Measurements from ENCODE around the gene DDIT3.
"Not testable (repeated sequence)": the region's sequence is repeated elsewhere in the genome, so short reads cannot be mapped to it uniquely, and the experiment has no call there.

The DDIT3 gene

GRCh38 chr12:57524814-57525614, 4.7 kb upstream of the DDIT3 start:
- no peak for DNase-seq

DNA sequence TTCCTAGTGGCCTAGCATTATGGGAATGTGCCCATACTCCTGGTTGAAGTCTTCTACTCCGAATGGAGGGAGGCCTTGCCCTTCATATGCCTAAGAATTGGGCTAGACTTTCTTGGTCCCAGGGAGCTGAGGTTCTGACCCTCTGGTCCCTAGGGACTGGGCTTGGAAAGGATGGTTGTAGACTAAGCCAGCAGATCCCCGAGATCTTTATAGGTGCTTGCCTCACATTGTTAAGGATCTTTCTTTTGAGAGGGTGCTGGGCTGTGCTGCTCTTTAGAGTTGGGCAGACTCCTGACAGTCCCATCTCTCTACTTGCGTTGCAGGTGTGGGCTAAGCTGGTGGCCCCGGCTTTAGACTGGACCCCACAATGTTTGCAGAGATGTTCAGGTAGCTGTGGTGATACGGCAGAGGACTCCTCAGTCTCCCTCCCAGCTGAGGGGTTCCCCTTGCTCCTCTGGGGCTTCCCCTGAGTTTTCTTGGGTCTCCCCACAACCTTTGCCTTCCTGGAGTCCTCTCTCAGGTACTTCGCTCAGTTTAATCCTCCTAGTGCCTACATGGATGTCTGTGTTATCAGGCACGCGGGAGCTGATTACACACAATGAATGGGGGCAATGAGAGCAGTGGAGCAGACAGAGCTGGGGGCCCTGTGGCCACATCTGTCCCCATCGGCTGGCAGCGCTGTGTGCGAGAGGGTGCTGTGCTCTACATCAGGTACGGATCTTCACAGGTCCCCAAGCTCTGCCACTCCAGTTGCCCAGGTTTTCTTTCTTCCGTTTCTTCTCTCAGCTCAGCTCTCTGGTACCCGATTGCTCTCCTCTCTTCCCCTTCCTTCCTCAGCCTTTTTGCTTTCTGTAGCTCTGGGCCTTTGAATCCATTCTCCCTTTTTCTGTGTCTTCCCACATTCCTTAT, 3.6 kb upstream of the DDIT3 start:
- DNase-seq: no peak

- peak; percentile 53 for DNase-seq
Observed at GRCh38 chr12:57522887-57523705, 2.8 kb upstream of the DDIT3 start.

- peak; percentile 86 for DNase-seq
Observed at GRCh38 chr12:57522011-57522886, 1.9 kb upstream of the DDIT3 start, which contains the start of gene MBD6. Gene MBD6 (plus strand): TSS chr12:57522824. CDS start chr12:57524304, 1,480 bp downstream.

DNA sequence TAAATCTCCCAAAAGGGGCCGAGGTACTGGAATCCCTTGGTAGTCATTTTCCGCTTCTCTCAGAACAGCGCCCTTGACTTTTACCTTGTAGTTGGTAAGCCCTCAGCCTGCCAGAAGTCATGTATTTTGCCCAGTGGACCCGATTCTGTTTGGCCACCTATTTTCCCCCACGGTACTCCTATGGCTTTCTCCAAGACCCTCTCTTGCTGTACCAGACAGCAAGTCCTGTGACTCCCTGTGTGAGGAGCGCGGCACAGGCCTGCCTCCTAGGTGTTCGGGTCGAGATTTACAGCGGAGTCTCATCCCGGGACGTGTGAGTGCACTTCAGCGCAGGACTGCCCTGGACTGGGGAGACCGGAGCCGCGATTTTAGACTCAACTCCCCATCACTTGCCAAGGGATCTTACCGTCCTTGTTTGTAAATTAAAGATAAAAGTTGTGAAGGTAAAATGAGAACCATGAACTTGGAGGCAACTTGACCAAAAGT, 1.3 kb upstream of the DDIT3 start:
- DNase-seq: no peak

DNA sequence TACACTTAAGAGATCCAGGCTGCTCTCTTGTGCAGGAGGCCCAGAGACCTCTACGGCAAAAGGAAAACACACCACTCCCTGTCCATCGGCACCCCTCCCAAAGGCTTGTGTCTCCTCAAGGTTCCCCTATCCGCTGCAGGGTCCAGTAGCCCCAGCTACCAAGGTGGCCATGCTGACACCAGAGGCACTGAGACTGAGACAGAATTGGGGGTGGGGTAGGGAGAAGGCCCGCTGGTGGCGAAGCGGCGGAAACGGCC, 590 bp downstream of the DDIT3 start:
- peak; percentile 13 for DNase-seq

GRCh38 chr12:57518920-57519795, 1.2 kb downstream of the DDIT3 start:
- no peak for DNase-seq

- no peak for DNase-seq
Observed at GRCh38 chr12:57518176-57518919, 2.0 kb downstream of the DDIT3 start.

- not testable (repeated sequence) for DNase-seq
Observed at GRCh38 chr12:57517718-57518117, 2.6 kb downstream of the DDIT3 start.

DNA sequence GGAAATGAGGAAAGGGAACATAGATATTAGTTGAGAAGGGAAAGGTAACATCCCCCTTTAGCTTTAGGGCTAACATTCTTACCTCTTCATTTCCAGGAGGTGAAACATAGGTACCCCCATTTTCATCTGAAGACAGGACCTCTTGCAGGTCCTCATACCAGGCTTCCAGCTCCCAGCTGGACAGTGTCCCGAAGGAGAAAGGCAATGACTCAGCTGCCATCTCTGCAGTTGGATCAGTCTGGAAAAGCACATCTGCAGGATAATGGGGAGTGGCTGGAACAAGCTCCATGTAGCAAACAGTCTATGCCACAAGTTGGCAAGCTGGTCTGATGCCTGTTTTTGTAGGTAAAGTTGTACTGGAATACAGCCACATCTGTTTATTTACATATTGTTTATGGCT, 3.1 kb downstream of the DDIT3 start:
- DNase-seq: no peak

- DNase-seq: no peak
Observed at GRCh38 chr12:57516617-57517153, 3.6 kb downstream of the DDIT3 start.

DNA sequence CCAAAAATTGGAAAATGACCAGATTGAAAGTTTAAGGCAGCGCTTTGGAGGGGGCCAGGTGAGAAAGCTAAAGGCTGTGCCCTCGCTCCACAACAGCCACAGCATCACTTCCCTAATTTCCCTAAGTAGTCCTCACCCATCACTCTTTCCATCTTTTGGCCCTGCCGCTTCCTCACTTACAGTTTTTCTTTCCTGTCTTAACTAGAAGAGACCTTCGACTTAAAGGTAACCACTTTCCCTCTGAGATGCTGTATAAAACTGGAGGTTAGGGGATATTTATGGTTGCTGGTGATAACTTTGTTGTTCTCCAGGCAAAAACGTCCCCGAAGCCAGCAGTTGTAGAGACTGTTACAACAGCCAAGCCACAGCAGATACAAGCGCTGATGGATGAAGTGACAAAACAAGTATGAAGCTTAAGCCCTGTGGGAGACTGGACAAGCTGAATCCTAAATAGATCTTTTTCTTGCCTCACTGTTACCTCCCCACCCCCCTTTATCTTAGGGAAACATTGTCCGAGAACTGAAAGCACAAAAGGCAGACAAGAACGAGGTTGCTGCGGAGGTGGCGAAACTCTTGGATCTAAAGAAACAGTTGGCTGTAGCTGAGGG, 4.3 kb downstream of the DDIT3 start:
- no peak for DNase-seq

DNA sequence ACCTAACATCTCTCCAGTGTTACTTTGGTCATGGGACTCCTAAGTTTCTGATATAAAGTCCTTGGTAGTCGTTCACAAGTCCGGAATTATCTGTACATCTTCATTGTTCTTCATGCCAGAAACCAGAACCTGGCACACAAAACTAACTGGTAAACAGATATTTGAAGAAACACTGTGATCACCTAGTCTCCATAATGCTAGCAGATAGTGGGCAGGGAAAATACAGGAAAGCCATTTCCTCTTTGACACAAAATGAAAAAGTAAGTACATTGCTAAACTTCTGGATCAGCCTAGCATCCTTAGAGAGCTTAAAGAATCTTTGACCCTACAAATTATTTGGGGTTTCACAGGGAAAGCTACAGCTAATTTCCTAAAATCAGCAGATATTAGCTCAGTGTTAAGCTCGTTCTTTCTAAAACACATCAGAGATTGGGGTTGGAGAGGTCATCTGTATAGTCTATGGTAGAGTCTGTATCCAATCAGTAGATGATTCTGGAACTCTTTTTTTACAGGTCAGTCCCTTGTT, 4.8 kb downstream of the DDIT3 start:
- no peak for DNase-seq

- DNase-seq: no peak
Observed at GRCh38 chr12:57514720-57515407, 5.5 kb downstream of the DDIT3 start.

- not testable (repeated sequence) for DNase-seq
Observed at GRCh38 chr12:57514246-57514645, 6.1 kb downstream of the DDIT3 start.

DNA sequence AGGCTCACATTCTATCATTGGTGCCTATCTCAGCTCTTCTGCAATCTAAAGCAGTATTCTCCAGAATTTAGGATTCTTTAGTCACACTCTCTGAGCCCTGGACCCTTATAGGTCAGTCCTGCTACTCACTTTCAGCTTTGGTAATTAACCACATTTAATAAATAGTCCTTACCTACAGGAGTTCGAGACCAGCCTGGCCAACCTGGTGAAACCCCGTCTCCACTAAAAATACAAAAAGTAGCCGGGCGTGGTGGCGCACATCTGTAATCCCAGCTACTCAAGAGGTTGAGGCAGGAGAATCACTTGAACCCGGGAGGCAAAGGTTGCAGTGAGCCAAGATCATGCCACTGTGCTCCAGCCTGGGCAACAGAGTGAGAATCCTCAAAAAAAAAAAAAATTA, 6.6 kb downstream of the DDIT3 start:
- DNase-seq: not testable (repeated sequence)

GRCh38 chr12:57513266-57513665, 7.0 kb downstream of the DDIT3 start:
- DNase-seq: no peak

DNA sequence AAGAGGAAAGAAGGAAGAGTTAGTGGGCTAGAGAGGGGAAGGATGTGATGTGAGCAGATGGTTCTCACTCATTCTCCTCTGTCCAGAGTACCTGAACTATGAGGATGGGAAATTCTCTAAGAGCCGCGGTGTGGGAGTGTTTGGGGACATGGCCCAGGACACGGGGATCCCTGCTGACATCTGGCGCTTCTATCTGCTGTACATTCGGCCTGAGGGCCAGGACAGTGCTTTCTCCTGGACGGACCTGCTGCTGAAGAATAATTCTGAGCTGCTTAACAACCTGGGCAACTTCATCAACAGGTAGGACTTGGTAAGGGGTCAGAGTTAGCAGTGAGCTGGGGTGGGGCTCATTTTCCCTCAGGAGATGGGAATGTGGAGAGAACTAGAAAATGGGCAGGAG, 7.6 kb downstream of the DDIT3 start:
- DNase-seq: no peak
